Left renal cortex interstitium (tissue), 4 donors: ENCODE results near the gene RTN4. TPM values are rescaled to one million over a fixed set of nuclear protein-coding genes. Genes with fewer than 3 reads are reported as not detected.
"Not testable (repeated sequence)": the region's sequence is repeated elsewhere in the genome, so short reads cannot be mapped to it uniquely, and the experiment has no call there.

Source experiments
- DNase-seq, 4 donors: peaks; one replicate each; pipeline ENCODE4 v3.0.0-alpha.2; 2013; ENCODE audit warnings: low read depth in 4 of 4, low spot score in 2 of 4, missing footprints in 1 of 4
- polyA plus RNA-seq, 4 donors: library from polyadenylated mRNA; unstranded; fragments of 120-200 nt; gene quantifications; one replicate each; pipeline ENCODE4 v1.2.1, GENCODE V29; 2013; ENCODE audit not compliant: insufficient read length in 4 of 4

RTN4 gene
- polyA plus RNA-seq, 4 donors: 293 to 406 (median 341) TPM

GRCh38 chr2:55076019-55076418 lies 25.8 kb upstream of the RTN4 start:
- not testable (repeated sequence) for DNase-seq

DNA sequence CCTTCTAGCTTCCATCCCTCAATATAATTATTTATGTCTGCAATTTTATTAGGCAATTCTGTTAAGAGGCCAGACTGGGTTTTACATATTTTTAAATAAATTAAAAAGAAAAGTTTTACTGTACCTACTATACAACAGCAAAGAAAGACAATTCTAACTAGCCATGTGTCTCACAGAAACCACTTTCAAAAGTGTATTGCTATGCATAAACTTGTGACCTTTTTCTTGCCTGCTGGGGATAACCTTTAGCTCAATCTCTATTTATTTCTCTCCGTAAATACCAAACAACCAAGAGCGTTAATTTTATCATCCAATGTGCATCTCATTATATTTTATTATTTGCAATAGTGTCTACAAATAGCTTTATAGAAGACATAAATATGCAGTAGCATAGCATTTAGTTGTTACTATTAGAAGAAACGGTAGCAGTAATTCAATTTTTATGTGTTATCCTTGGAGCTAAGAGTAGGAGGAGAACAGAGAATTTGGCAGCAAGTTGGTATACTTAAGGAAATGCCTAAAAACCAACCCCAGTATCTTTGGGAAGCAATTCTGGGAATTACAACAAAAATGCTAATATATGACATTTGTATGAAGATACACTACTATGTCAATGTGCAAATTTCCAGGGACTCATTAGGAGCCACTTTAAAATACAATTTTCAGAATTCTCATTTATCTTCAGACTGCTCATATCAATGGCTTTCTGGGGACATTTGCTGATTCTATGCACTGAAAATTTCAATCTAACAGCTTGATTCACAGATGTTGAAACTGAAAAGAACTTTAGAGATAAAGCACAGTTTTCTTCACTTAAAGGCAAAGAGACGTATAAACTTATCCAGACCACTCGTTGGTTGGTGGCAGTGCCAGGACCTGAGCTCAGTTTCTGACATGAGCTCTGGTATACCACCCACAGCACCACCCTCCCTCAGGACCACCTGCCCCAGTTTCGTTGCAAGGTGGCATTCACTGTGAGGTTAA lies 23.0 kb upstream of the RTN4 start:
- DNase-seq: peak in 1 of 4 donors; percentile 5

- no peak for DNase-seq
These were observed 13.6 kb upstream of the RTN4 start for GRCh38 chr2:55063713-55064323.

DNA sequence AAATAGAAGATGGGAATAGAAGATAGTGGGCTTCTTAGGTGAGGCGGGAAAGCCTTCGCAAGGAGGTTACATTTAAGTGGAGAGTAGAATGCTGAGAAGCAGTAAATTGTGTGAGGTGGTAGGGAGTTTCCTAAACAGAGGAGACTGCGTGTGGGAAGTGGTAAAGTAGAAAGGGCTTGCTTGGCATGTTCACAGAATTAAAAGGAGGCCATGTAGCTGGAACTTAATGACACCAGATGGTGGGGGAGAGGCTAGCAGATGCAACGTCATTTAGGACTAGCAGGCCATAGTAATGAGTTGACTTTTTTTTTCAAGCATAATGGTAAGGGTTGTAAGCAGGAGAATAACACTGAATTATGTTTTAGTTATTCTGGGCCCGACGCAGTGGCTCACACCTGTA lies 13.0 kb upstream of the RTN4 start:
- DNase-seq: no peak

GRCh38 chr2:55062754-55063153 lies 12.5 kb upstream of the RTN4 start:
- no peak for DNase-seq

DNA sequence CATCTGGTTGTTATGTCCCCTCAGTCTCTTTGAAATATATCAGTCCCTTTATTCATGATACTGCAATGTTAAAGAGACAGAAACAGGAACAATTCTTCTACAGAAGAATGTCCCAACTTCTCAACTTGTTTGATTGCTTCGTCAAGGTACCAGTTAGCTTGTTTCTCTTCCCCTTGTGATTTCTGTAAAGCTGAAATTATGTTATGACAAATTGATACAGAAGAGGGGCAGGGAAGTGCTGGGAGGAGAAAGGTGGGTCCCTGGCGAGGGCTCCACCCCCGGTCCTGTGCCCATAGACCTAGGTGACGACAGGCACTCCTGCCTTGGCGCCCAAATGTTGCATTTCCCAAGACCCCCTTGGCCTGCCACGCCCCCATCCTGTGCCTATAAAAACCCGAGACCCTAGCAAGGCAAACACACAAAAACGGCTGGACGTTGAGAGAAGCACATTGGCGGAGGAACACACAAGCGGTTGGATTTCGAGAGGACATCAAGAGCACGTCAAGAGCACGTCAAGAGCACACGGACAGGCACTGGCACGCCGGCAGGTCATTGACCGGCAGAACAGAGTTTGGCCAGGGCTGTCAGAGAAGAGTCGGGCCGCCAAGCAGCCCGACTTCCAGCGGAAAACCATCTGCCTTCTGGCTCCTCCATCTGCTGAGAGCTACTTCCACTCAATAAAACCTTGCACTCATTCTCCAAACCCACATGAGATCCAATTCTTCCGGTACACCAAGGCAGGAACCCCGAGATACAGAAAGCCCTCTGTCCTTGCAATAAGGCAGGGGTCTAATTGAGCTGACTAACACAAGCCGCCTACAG lies 11.5 kb upstream of the RTN4 start:
- DNase-seq: no peak

- DNase-seq: no peak
These were observed 9.5 kb upstream of the RTN4 start for GRCh38 chr2:55059793-55060192.

- DNase-seq: no peak
These were observed 7.2 kb upstream of the RTN4 start for GRCh38 chr2:55057474-55057873.

DNA sequence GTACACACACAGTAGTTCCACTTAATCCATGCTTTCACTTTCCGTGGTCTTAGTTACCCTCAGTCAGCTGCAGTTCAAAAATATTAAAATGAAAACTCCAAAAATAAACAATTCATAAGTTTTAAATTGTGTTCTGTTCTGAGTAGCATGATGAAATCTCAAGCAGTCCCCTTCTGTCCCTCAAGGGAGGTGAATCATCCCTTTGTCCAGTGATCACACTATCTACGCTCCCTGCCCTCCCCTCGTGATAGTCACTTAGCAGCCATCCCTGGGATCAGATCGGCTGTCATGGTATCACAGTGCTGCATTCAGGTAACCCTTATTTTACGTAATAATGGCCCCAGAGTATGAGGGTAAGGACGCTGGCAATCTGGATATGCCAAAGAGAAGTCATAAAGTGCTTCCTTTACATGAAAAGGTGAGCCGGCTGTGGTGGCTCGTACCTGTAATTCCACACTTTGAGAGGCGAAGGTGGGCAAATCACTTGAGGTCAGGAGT lies 5.8 kb upstream of the RTN4 start:
- DNase-seq: no peak

GRCh38 chr2:55054106-55054875 lies 4.0 kb upstream of the RTN4 start:
- no peak for DNase-seq

DNA sequence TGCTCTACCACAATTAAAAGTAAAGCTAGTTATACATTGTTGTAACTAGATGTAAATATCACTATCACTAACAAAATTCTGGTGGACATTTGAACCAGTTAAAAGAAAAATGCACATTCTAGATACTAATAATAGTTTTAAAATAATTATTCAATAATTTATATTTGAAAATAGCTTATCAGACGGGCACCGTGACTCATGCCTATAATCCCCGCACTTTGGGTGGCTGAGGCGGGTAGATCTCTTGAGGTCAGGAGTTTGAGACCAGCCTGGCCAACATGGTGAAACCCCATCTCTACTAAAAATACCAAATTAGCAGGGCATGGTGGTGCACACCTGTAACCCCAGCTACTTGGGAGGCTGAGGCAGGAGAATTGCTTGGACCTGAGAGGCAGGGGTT lies 3.0 kb upstream of the RTN4 start:
- DNase-seq: not testable (repeated sequence)

- DNase-seq: no peak
These were observed 2.1 kb upstream of the RTN4 start for GRCh38 chr2:55052129-55053061.

- DNase-seq: no peak
These were observed 995 bp upstream of the RTN4 start for GRCh38 chr2:55051026-55051866.

DNA sequence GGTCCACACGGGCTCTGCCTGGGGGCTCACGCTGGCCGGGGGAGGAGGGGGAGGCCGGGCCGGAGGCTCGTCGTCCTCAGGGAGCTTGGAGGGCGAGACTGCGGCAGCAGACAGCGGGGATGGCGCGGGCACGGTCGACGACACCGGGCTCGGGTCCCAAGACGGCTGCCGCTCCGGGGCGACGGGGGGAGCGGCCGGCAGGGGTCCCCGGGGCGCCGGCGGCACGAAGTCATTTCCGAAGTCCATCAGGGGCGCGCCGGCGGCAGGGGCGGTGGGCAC lies 491 bp downstream of the RTN4 start:
- DNase-seq: no peak

GRCh38 chr2:55049043-55049820 lies 1.0 kb downstream of the RTN4 start:
- DNase-seq: peak; percentile 77 to 90 (median 86)

GRCh38 chr2:55048508-55049042 lies 1.7 kb downstream of the RTN4 start:
- DNase-seq: peak in 3 of 4 donors; percentile 41 to 87 (median 59)

DNA sequence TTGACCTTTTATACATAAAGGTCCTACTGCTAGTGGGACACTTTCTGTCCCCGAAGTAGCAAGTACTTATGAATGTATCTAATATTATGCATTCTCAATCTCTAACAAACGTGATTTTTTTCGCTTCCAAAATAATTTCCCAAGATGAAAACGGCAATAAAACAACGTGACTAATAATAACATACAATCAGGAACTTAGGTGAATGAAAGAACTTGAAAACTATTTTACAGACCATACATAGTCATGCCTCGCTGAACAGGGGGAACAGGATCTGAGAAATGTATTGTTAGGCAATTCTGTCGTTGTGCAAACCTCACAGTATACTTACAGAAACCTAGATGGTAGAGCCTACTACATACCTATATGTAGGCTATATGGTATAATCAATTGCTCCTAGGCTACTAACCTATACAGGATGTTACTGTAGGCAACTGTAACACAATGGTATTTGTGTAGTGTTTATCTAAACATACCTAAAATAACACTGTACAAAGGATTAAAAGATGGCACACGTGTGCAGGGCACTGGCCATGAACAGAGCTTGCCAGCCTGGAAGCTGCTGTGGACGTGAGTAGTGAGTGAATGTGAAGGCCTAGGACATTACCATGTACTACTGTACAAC lies 2.5 kb downstream of the RTN4 start:
- peak in 1 of 4 donors; percentile 31 for DNase-seq
